ENCODE measurements around the gene DIDO1.

- TF ChIP-seq CTCF (IDR thresholded peaks at IDR 0.05) (no peak), POLR2AphosphoS5 (IDR thresholded peaks at IDR 0.05) (no peak), EP300 (IDR thresholded peaks at IDR 0.05; ENCODE audit: low read depth) (no peak)
These were observed 37.9 kb downstream of the DIDO1 start for GRCh38 chr20:62888406-62888805.
